Measurements from ENCODE around the gene CPTP.

The CPTP gene

GRCh38 chr1:1347663-1348419 lies 23.2 kb downstream of the CPTP start:
- TF ChIP-seq, protein P1, sequence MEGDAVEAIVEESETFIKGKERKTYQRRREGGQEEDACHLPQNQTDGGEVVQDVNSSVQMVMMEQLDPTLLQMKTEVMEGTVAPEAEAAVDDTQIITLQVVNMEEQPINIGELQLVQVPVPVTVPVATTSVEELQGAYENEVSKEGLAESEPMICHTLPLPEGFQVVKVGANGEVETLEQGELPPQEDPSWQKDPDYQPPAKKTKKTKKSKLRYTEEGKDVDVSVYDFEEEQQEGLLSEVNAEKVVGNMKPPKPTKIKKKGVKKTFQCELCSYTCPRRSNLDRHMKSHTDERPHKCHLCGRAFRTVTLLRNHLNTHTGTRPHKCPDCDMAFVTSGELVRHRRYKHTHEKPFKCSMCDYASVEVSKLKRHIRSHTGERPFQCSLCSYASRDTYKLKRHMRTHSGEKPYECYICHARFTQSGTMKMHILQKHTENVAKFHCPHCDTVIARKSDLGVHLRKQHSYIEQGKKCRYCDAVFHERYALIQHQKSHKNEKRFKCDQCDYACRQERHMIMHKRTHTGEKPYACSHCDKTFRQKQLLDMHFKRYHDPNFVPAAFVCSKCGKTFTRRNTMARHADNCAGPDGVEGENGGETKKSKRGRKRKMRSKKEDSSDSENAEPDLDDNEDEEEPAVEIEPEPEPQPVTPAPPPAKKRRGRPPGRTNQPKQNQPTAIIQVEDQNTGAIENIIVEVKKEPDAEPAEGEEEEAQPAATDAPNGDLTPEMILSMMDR (IDR thresholded peaks at IDR 0.05; ENCODE audit: borderline replicate concordance, insufficient read depth, low read depth, low read length) = no peak
- H3K4me3 ChIP-seq (ENCODE audit: low read depth, low read length) = peak overlapping the region; percentile 80

GRCh38 chr1:1348420-1349255 lies 24.0 kb downstream of the CPTP start:
- H3K4me3 ChIP-seq (ENCODE audit: low read depth, low read length) = peak overlapping the region; percentile 80
- TF ChIP-seq, protein P1 (IDR thresholded peaks at IDR 0.05; ENCODE audit: borderline replicate concordance, insufficient read depth, low read depth, low read length) = no peak

DNA sequence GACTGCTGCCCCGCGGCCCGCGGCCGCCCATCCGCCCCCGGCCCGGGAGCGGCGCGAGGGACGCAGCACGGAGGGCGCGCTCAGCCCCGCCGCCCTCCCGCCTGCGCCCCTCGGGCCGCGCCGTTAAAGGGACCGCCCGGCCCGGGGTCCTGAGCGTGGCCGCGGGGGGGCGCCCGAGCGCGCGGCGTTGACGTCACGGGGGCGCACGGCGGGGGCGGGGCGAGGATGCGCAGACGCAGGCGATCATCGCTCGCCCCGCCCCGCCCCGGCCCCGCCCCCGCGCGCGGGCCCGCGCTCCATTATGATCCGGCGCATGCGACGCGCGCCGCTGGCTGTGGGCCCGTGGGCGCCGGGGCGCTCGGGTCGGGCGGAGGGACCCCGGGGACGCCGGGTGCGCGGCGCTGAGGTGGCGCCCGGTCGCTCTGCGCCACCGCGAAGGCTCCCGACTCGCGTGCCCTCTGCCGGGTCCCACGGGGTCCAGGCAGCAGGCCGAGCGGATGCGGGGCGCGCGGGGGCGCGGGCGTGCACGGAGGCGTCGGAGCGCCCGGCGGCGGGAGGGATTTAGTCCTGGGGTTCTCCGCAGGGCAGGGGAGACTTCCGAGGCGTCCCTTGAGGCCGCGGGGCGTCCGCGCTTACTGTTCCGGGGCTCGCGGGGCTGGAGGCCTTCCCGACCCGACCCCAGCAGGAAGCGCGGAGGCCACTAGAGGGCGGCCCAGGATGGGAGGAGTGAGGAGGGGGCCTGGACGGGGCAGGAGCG lies 24.8 kb downstream of the CPTP start, which contains the start of gene DVL1:
DVL1 (minus strand) TSS at position 163 of the 757 bp plus-strand sequence. CDS start 353 bp downstream, outside the sequence.
- TF ChIP-seq, protein P1 (IDR thresholded peaks at IDR 0.05; ENCODE audit: borderline replicate concordance, insufficient read depth, low read depth, low read length) = peak; percentile 68
- H3K4me3 ChIP-seq (ENCODE audit: low read depth, low read length) = peak within 1 kb of the TSS; percentile 80

DNA sequence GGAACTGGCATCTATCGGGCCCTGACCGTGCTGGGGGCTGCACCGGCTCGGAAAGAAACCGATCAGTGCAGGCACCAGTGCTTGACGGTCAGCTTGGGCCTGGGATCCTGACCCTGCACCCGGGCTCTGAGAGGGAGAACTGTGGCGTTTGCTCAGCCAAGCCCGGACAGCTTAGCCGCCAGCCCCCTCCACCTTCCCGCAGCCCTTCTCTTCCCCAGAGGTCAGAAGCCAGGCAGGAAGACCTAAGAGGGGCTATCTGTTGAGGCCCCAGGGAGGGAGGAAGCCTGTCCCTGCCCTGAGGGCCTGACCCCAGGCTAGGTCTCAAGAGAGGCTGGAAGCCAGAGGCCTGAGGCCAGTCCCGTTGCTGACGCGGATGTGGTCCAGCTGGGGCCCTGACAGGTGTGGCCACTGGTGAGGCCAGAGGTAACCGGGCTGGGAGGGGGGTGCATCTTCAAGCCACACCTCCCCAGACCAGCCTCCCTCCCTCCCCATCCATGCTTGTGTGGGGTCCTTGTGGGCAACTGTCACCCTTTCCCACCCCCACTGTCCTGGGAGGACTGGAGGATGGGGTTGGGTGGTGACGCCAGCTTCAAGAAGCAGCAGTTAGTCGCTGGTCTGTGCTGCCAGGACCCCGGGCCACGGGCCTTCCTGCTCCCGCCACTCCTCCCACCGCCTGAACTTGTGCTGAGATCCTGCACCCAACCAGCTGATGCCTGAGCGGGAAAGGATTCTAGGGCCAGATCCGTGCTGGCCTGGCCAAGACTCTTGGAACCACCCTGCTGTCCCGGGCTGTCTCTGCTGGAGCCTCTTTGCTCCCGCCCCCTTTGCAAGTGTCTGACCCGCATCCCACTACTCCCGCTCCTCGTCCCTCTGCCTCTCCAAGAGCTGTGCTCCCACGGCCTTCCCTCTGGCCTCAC lies 27.2 kb downstream of the CPTP start:
- H3K4me3 ChIP-seq (ENCODE audit: low read depth, low read length) = no peak overlapping the region

DNA sequence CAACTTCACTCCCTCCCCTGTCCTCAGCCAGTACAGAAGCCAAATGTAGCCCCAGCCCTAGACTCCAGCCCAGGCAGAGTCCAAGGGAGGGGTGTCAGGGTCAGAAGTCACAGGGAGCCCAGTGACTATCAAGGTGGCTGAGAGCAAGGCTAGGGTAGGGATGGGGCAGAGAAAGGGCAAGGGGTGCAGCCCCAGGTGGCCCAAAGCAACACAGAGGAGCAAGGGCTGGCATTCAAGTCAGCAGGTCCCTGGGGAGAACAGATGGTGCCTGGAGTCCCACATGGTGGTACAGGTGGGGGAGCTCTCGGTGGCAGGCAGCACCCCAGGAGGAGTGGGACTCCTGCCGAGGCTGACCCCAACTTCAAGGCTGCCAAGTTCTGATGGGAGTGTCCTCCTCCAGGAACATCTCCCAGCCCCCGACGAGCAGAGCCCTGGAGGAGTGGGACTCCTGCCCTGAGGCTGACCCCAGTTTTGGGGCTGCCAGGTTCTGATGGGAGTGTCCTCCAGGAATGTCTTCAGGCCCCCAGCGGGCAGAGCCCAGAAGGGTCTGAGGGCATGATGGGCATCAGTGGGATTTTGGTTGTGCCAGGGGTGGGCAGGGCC lies 28.3 kb downstream of the CPTP start:
- no peak overlapping the region for H3K4me3 ChIP-seq (ENCODE audit: low read depth, low read length)
- TF ChIP-seq, protein P1 (IDR thresholded peaks at IDR 0.05; ENCODE audit: borderline replicate concordance, insufficient read depth, low read depth, low read length) = no peak

More for the DNA sequence above, 27.2 kb downstream of the CPTP start:
- TF ChIP-seq, protein P1 (IDR thresholded peaks at IDR 0.05; ENCODE audit: borderline replicate concordance, insufficient read depth, low read depth, low read length) = no peak
